GM23338 (cell line): ENCODE data around the gene ESPNL. TPM values are rescaled to one million over a fixed set of nuclear protein-coding genes. Genes with fewer than 3 reads are reported as not detected.

ENCODE experiments used
- ATAC-seq: fragments of 200-7000 bp; cut with Tn5 transposase; 3 replicates; pipeline ENCODE4 v1.9.1; 2020
- DNase-seq: peaks from one replicate; pipeline ENCODE4 v3.0.0-alpha.2; 2015; ENCODE audit warnings: low spot score
- H2AFZ ChIP-seq: fragments of 200-600 bp; sonication (generic); 2 replicates; pipeline ENCODE4 v1.8.0; 2016; ENCODE audit warnings: antibody characterized with exemption, mild to moderate bottlenecking, moderate library complexity
- H3F3A ChIP-seq: fragments of 200-600 bp; sonication (generic); replicated peaks from 2 replicates; pipeline ENCODE4 v1.8.0; 2017; ENCODE audit warnings: antibody characterized with exemption, mixed run types, low read depth
- H3K27ac ChIP-seq: fragments of 200-600 bp; sonication (generic); 2 replicates; pipeline ENCODE4 v1.6.1; 2016; ENCODE audit warnings: low read depth
- H3K27me3 ChIP-seq: fragments of 200-600 bp; sonication (generic); 2 replicates; pipeline ENCODE4 v1.8.0; 2016; ENCODE audit warnings: mild to moderate bottlenecking, mixed run types, moderate library complexity; ENCODE audit not compliant: insufficient read depth
- H3K36me3 ChIP-seq: fragments of 200-600 bp; sonication (generic); 2 replicates; pipeline ENCODE4 v1.8.0; 2016; ENCODE audit warnings: mild to moderate bottlenecking; ENCODE audit not compliant: insufficient read depth
- H3K4me1 ChIP-seq: fragments of 200-600 bp; sonication (generic); 2 replicates; pipeline ENCODE4 v1.8.0; 2016; ENCODE audit warnings: mild to moderate bottlenecking, moderate library complexity; ENCODE audit not compliant: insufficient read depth
- H3K4me2 ChIP-seq: fragments of 200-600 bp; sonication (generic); 2 replicates; pipeline ENCODE4 v1.7.1; 2017; ENCODE audit warnings: mixed run types
- H3K4me3 ChIP-seq: fragments of 200-600 bp; sonication (generic); 2 replicates; pipeline ENCODE4 v1.6.1; 2016; ENCODE audit warnings: mixed run types
- H3K79me2 ChIP-seq: fragments of 200-600 bp; sonication (generic); replicated peaks from 2 replicates; pipeline ENCODE4 v1.8.0; 2017; ENCODE audit warnings: mild to moderate bottlenecking; ENCODE audit not compliant: insufficient read depth
- H3K9me2 ChIP-seq: fragments of 200-600 bp; sonication (generic); 2 replicates; pipeline ENCODE4 v1.8.0; 2017; ENCODE audit not compliant: insufficient read depth
- H4K20me1 ChIP-seq: fragments of 200-600 bp; sonication (generic); replicated peaks from 2 replicates; pipeline ENCODE4 v1.8.0; 2017; ENCODE audit warnings: mild to moderate bottlenecking; ENCODE audit not compliant: insufficient read depth
- H3K27ac Mint-ChIP-seq: 2 replicates; pipeline ENCODE4 v1.8.0; 2020; ENCODE audit warnings: inconsistent platforms, mild to moderate bottlenecking, moderate library complexity, mixed read lengths
- H3K27me3 Mint-ChIP-seq: 3 replicates; pipeline ENCODE4 v1.8.0; 2022; ENCODE audit warnings: low read depth, mild to moderate bottlenecking, moderate library complexity, mixed read lengths, inconsistent platforms; ENCODE audit not compliant: insufficient read depth, poor library complexity
- H3K36me3 Mint-ChIP-seq: 3 replicates; pipeline ENCODE4 v1.8.0; 2021; ENCODE audit warnings: low read depth, mild to moderate bottlenecking, inconsistent platforms, moderate library complexity, mixed read lengths
- H3K4me1 Mint-ChIP-seq: 3 replicates; pipeline ENCODE4 v1.8.0; 2020; ENCODE audit warnings: mild to moderate bottlenecking, inconsistent platforms, mixed read lengths
- H3K4me3 Mint-ChIP-seq: 3 replicates; pipeline ENCODE4 v1.8.0; 2021; ENCODE audit warnings: moderate library complexity, mild to moderate bottlenecking, inconsistent platforms, mixed read lengths
- H3K9me3 Mint-ChIP-seq: 3 replicates; pipeline ENCODE4 v1.8.0; 2020; ENCODE audit warnings: moderate library complexity, mild to moderate bottlenecking, inconsistent platforms, mixed read lengths
- EZH2 ChIP-seq: fragments of 200-600 bp; sonication (generic); IDR thresholded peaks from one replicate; pipeline ENCODE4 v1.8.0; 2017; ENCODE audit warnings: antibody characterized with exemption, mild to moderate bottlenecking, low read depth; ENCODE audit not compliant: unreplicated experiment
- JUNB ChIP-seq: IDR thresholded peaks from one replicate; pipeline ENCODE4 v1.6.1; 2016; ENCODE audit warnings: antibody characterized with exemption; ENCODE audit not compliant: unreplicated experiment
- ZNF114 ChIP-seq: fragments of 250-450 bp; sonication (Bioruptor Pico); IDR thresholded peaks from 2 replicates; pipeline ENCODE4 v1.5.0; 2020; ENCODE audit warnings: mild to moderate bottlenecking, moderate library complexity
- ZNF331 ChIP-seq: fragments of 250-450 bp; sonication (Bioruptor Pico); IDR thresholded peaks from 2 replicates; pipeline ENCODE4 v1.5.0; 2020; ENCODE audit warnings: low read depth, mild to moderate bottlenecking, moderate library complexity
- polyA plus RNA-seq: library from polyadenylated mRNA; unstranded; fragments of >200 nt; fragmentation: Nextera tagmentation; extraction: Ambion mirVana; gene quantifications from 2 replicates; pipeline ENCODE4 v1.2.1, GENCODE V29; 2016
- total RNA-seq: library from RNA; depleted of rRNA; stranded (reverse); fragments of >200 nt; shearing (Covaris generic); gene quantifications from 2 replicates; pipeline ENCODE4 v1.2.3, GENCODE V29; 2014
- TF ChIP-seq, protein P1 (sequence below), 2 experiments: fragments of 200-600 bp in 1 of 2; sonication (generic) in 1 of 2; conservative IDR thresholded peaks; 2 replicates each; pipeline versions ENCODE4 v1.5.1 to v1.6.1; 2016 to 2017; ENCODE audit warnings: antibody characterized with exemption in 2 of 2, low read depth in 2 of 2, mild to moderate bottlenecking in 2 of 2, moderate library complexity in 1 of 2

Gene ESPNL
- total and polyA plus RNA-seq, 2 experiments from 2014 or later, result 0.44 to 3.1 TPM

DNA sequence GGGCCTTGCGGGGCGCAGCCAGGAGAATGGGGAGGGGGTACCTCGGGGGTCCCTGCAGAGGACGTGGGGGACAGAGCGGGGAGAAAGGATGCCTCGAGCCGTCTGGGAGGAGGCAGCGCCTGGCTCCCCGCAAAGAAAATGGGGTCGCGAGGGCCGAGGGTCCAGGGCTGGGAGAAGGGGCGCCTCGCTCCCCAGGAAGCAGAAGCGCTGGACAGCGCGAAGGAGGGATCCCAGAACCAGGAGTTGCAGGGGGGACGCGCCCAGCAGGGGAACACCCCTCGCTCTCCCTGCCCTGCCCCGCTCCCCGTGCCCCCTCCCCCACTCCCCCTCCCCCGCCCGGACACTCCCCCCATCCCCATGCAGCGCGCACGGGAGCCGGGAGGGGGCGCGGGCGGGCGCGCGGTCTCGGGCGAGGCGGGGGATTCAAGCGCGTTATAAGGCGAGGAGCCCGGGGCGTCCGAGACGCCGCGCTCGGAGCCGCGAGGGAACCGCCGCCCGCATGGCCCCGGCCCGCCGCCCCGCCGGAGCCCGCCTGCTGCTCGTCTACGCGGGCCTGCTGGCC is 58.5 kb downstream of the ESPNL start, which contains the start of gene ERFE:
Gene ERFE, plus strand, starts transcription at position 462 of the 562 bp plus-strand sequence. Its CDS starts 38 bp downstream, at position 500.
- Mint-ChIP-seq H3K27me3 (peaks cover 49% of the 10 kb centered on the region), H3K4me3 (peak within 1 kb of the TSS; percentile 76), H3K9me3 (peaks cover 3% of the 10 kb centered on the region; the same call in 1 of the 3 replicates), H3K4me1 (peaks cover 14% of the 10 kb centered on the region), H3K36me3 (no peaks in the 10 kb centered on the region), H3K27ac (no peak within 1 kb of the TSS)
- H3K79me2 ChIP-seq, result no peaks in the 10 kb centered on the region
- no peaks in the 10 kb centered on the region for H4K20me1 ChIP-seq
- H3F3A ChIP-seq, result 0 out of 2 replicates have a peak, but pooled peaks cover 8% of the 10 kb centered on the region
- H3K4me3 ChIP-seq, result peak within 1 kb of the TSS; percentile 87
- peak within 1 kb of the TSS; percentile 86 for H3K4me2 ChIP-seq
- H3K9me2 ChIP-seq, result no peaks in the 10 kb centered on the region
- no peaks in the 10 kb centered on the region for H3K36me3 ChIP-seq
- DNase-seq (peak; percentile 81), ATAC-seq (peak; percentile 42)
- H3K27me3 ChIP-seq, result peaks cover 45% of the 10 kb centered on the region
- peak within 1 kb of the TSS; percentile 93 for H2AFZ ChIP-seq
- TF ChIP-seq, protein P1, sequence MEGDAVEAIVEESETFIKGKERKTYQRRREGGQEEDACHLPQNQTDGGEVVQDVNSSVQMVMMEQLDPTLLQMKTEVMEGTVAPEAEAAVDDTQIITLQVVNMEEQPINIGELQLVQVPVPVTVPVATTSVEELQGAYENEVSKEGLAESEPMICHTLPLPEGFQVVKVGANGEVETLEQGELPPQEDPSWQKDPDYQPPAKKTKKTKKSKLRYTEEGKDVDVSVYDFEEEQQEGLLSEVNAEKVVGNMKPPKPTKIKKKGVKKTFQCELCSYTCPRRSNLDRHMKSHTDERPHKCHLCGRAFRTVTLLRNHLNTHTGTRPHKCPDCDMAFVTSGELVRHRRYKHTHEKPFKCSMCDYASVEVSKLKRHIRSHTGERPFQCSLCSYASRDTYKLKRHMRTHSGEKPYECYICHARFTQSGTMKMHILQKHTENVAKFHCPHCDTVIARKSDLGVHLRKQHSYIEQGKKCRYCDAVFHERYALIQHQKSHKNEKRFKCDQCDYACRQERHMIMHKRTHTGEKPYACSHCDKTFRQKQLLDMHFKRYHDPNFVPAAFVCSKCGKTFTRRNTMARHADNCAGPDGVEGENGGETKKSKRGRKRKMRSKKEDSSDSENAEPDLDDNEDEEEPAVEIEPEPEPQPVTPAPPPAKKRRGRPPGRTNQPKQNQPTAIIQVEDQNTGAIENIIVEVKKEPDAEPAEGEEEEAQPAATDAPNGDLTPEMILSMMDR (conservative IDR thresholded peaks at IDR 0.05; ENCODE audit: low read depth in 2 of 2), result peak in 1 of 2 experiments; percentile 59; a peak in 2 of 4 replicates
- no peak for TF ChIP-seq ZNF331 (CRISPR knock-in tag)
- TF ChIP-seq JUNB, result no peak
- peaks cover 13% of the 10 kb centered on the region for H3K4me1 ChIP-seq
- H3K27ac ChIP-seq, result no peak within 1 kb of the TSS

DNA sequence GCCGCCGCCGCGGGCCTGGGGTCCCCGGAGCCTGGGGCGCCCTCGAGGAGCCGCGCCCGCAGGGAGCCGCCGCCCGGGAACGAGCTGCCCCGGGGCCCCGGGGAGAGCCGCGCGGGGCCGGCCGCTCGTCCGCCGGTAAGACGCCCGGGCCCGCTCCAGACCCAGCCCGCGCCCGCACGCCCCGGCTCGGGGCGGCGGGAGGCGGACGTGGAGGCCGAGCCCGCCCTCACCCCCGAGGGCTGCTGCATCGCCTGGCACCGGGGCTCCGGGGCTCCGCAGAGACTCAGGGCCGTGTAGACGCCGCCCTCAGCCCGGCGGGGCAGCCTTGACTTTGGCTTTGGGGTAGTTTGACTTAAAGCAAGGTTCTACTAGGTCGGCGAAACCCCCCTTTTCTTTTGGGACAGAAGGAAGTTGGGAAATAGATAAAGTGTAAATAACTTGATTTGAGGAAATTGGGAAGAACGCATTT is 59.0 kb downstream of the ESPNL start:
- peak overlapping the region; percentile 71 for H3K4me3 Mint-ChIP-seq

DNA sequence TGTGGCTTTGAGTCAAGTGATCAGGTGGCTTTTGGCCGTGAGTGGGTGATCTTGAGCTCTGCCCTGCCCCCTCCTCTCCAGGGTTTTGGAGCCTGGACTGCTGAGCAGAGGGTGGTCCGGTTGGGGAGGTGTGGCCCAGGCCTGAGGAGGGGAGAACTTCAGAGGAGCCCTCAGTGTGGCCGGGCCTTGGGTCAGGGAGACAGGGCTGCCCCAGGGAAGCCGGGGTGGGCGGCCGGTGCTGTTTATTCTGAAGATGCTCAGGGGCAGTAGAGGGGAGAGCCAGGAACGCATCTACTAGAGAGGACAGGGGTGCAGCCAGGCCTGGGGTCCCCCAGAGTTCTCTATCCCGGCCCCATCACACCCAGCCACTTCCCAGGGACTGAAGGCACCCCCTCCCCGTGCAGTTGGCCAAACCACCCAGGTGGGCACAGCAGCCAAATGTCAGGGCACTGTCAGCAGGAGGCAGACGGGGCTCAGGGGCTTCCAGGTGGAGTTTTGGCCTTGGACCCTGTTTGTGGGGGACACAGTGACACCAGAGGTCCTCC is 59.6 kb downstream of the ESPNL start:
- DNase-seq, result no peak
- Histone ChIP-seq H3K27me3 (peaks cover 56% of the 10 kb centered on the region), H3K36me3 (no peaks in the 10 kb centered on the region), H2AFZ (peak overlapping the region; percentile 69; the same call in 1 of the 2 replicates), H3K4me3 (peak overlapping the region; percentile 63), H4K20me1 (no peaks in the 10 kb centered on the region), H3K4me1 (peaks cover 13% of the 10 kb centered on the region), H3K9me2 (no peaks in the 10 kb centered on the region), H3K4me2 (peak overlapping the region; percentile 86), H3F3A (0 out of 2 replicates have a peak, but pooled peaks cover 8% of the 10 kb centered on the region), H3K79me2 (no peaks in the 10 kb centered on the region), H3K27ac (no peak overlapping the region)
- no peak for TF ChIP-seq ZNF331 (CRISPR knock-in tag)
- H3K27ac Mint-ChIP-seq, result no peak overlapping the region
- ATAC-seq, result no peak
- H3K36me3 Mint-ChIP-seq, result no peaks in the 10 kb centered on the region
- H3K4me1 Mint-ChIP-seq, result peaks cover 14% of the 10 kb centered on the region
- H3K27me3 Mint-ChIP-seq, result peaks cover 55% of the 10 kb centered on the region
- H3K9me3 Mint-ChIP-seq, result no peaks in the 10 kb centered on the region
- peak overlapping the region; percentile 71 for H3K4me3 Mint-ChIP-seq

More for the DNA sequence above, 59.0 kb downstream of the ESPNL start:
- Histone ChIP-seq H4K20me1 (no peaks in the 10 kb centered on the region), H3K9me2 (no peaks in the 10 kb centered on the region), H3K79me2 (no peaks in the 10 kb centered on the region), H3K36me3 (no peaks in the 10 kb centered on the region), H3K4me2 (peak overlapping the region; percentile 86), H3K4me1 (peaks cover 13% of the 10 kb centered on the region), H3K4me3 (peak overlapping the region; percentile 63), H3K27me3 (peaks cover 50% of the 10 kb centered on the region), H3F3A (0 out of 2 replicates have a peak, but pooled peaks cover 8% of the 10 kb centered on the region), H2AFZ (peak overlapping the region; percentile 69; the same call in 1 of the 2 replicates), H3K27ac (no peak overlapping the region)
- Mint-ChIP-seq H3K36me3 (no peaks in the 10 kb centered on the region), H3K27ac (no peak overlapping the region), H3K9me3 (peaks cover 2% of the 10 kb centered on the region; the same call in 1 of the 3 replicates), H3K27me3 (peaks cover 49% of the 10 kb centered on the region), H3K4me1 (peaks cover 14% of the 10 kb centered on the region)
- TF ChIP-seq ZNF114 (CRISPR knock-in tag), result no peak
- TF ChIP-seq EZH2, result peak; percentile 51
- peak; percentile 47 for DNase-seq
- peak; percentile 5; the same call in 2 of the 3 replicates for ATAC-seq
